Activated naive CD8-positive, alpha-beta T cell treated with anti-CD3 and anti-CD28 coated beads, Interleukin-2, amount 50 U/mL, for 24 hours (primary cell): ENCODE measurements around the gene EPC2.

Source experiments
- ATAC-seq: fragments of 150-1000 bp; cut with Tn5 transposase; one replicate; pipeline ENCODE4 v1.10.0; 2021
- DNase-seq: peaks from one replicate; pipeline ENCODE4 v3.0.0; 2021
- H3K27ac Mint-ChIP-seq: one replicate; pipeline ENCODE4 v1.8.0; 2021; ENCODE audit warnings: mild to moderate bottlenecking, mixed read lengths
- H3K27me3 Mint-ChIP-seq: one replicate; pipeline ENCODE4 v1.8.0; 2021; ENCODE audit warnings: mixed read lengths
- H3K36me3 Mint-ChIP-seq: one replicate; pipeline ENCODE4 v1.8.0; 2021; ENCODE audit warnings: low read depth, mixed read lengths
- H3K4me1 Mint-ChIP-seq: one replicate; pipeline ENCODE4 v1.8.0; 2021; ENCODE audit warnings: mixed read lengths
- H3K4me3 Mint-ChIP-seq: one replicate; pipeline ENCODE4 v1.8.0; 2021; ENCODE audit warnings: mild to moderate bottlenecking, moderate library complexity, mixed read lengths
- H3K9me3 Mint-ChIP-seq: one replicate; pipeline ENCODE4 v1.8.0; 2021; ENCODE audit warnings: mixed read lengths

EPC2 gene

GRCh38 chr2:148814143-148814859, 169.8 kb downstream of the EPC2 start:
- H3K4me3 Mint-ChIP-seq = no peak overlapping the region
- H3K36me3 Mint-ChIP-seq = no peaks in the 10 kb centered on the region
- peaks cover 21% of the 10 kb centered on the region for H3K4me1 Mint-ChIP-seq
- H3K27ac Mint-ChIP-seq = peak overlapping the region; percentile 57
- no peak for ATAC-seq
- H3K27me3 Mint-ChIP-seq = peaks cover 14% of the 10 kb centered on the region
- no peak for DNase-seq
- H3K9me3 Mint-ChIP-seq = no peaks in the 10 kb centered on the region

GRCh38 chr2:148814860-148815419, 170.4 kb downstream of the EPC2 start:
- no peak overlapping the region for H3K27ac Mint-ChIP-seq
- DNase-seq = no peak

GRCh38 chr2:148816176-148816575, 171.6 kb downstream of the EPC2 start:
- H3K9me3 Mint-ChIP-seq = no peaks in the 10 kb centered on the region
- H3K4me1 Mint-ChIP-seq = peaks cover 21% of the 10 kb centered on the region
- peaks cover 18% of the 10 kb centered on the region for H3K27me3 Mint-ChIP-seq
- no peak overlapping the region for H3K27ac Mint-ChIP-seq
- DNase-seq (no peak), ATAC-seq (no peak)
- H3K4me3 Mint-ChIP-seq = no peak overlapping the region
- no peaks in the 10 kb centered on the region for H3K36me3 Mint-ChIP-seq

More at GRCh38 chr2:148814860-148815419, 170.4 kb downstream of the EPC2 start:
- H3K9me3 Mint-ChIP-seq = no peaks in the 10 kb centered on the region
- ATAC-seq = no peak
- peaks cover 14% of the 10 kb centered on the region for H3K27me3 Mint-ChIP-seq
- H3K4me1 Mint-ChIP-seq = peaks cover 21% of the 10 kb centered on the region
- no peak overlapping the region for H3K4me3 Mint-ChIP-seq
- no peaks in the 10 kb centered on the region for H3K36me3 Mint-ChIP-seq

- Mint-ChIP-seq H3K4me3 (peak overlapping the region; percentile 60), H3K36me3 (no peaks in the 10 kb centered on the region), H3K4me1 (peaks cover 21% of the 10 kb centered on the region), H3K27me3 (peaks cover 18% of the 10 kb centered on the region), H3K9me3 (no peaks in the 10 kb centered on the region), H3K27ac (no peak overlapping the region)
- DNase-seq (no peak), ATAC-seq (no peak)
These were observed 172.7 kb downstream of the EPC2 start for GRCh38 chr2:148817210-148817708.

GRCh38 chr2:148819019-148819585, 174.6 kb downstream of the EPC2 start:
- Mint-ChIP-seq H3K27ac (no peak overlapping the region), H3K27me3 (peaks cover 20% of the 10 kb centered on the region)

GRCh38 chr2:148824190-148824589, 179.6 kb downstream of the EPC2 start:
- no peak for ATAC-seq
- Mint-ChIP-seq H3K4me1 (no peaks in the 10 kb centered on the region), H3K36me3 (no peaks in the 10 kb centered on the region), H3K9me3 (no peaks in the 10 kb centered on the region), H3K4me3 (no peak overlapping the region), H3K27me3 (peaks cover 9% of the 10 kb centered on the region), H3K27ac (no peak overlapping the region)
- no peak for DNase-seq

More at GRCh38 chr2:148819019-148819585, 174.6 kb downstream of the EPC2 start:
- DNase-seq (no peak), ATAC-seq (no peak)
- no peaks in the 10 kb centered on the region for H3K9me3 Mint-ChIP-seq
- peaks cover 15% of the 10 kb centered on the region for H3K4me1 Mint-ChIP-seq
- H3K36me3 Mint-ChIP-seq = no peaks in the 10 kb centered on the region
- no peak overlapping the region for H3K4me3 Mint-ChIP-seq

GRCh38 chr2:148826791-148827190, 182.2 kb downstream of the EPC2 start:
- Mint-ChIP-seq H3K27ac (no peak overlapping the region), H3K27me3 (peaks cover 9% of the 10 kb centered on the region), H3K4me3 (no peak overlapping the region), H3K9me3 (no peaks in the 10 kb centered on the region), H3K36me3 (no peaks in the 10 kb centered on the region), H3K4me1 (no peaks in the 10 kb centered on the region)
- DNase-seq (no peak), ATAC-seq (no peak)

GRCh38 chr2:148828941-148829340, 184.4 kb downstream of the EPC2 start:
- Mint-ChIP-seq H3K4me1 (no peaks in the 10 kb centered on the region), H3K27me3 (peaks cover 6% of the 10 kb centered on the region), H3K4me3 (no peak overlapping the region), H3K9me3 (no peaks in the 10 kb centered on the region), H3K36me3 (no peaks in the 10 kb centered on the region), H3K27ac (no peak overlapping the region)
- ATAC-seq = no peak
- DNase-seq = no peak

- H3K4me1 Mint-ChIP-seq = no peaks in the 10 kb centered on the region
- DNase-seq (no peak), ATAC-seq (no peak)
- no peaks in the 10 kb centered on the region for H3K36me3 Mint-ChIP-seq
- H3K27me3 Mint-ChIP-seq = peaks cover 6% of the 10 kb centered on the region
- H3K4me3 Mint-ChIP-seq = no peak overlapping the region
- no peak overlapping the region for H3K27ac Mint-ChIP-seq
- no peaks in the 10 kb centered on the region for H3K9me3 Mint-ChIP-seq
These were observed 185.1 kb downstream of the EPC2 start for GRCh38 chr2:148829618-148830017.

GRCh38 chr2:148832637-148833036, 188.1 kb downstream of the EPC2 start:
- Mint-ChIP-seq H3K4me1 (no peaks in the 10 kb centered on the region), H3K9me3 (no peaks in the 10 kb centered on the region), H3K36me3 (no peaks in the 10 kb centered on the region), H3K27me3 (peaks cover 7% of the 10 kb centered on the region), H3K4me3 (no peak overlapping the region), H3K27ac (no peak overlapping the region)
- DNase-seq = no peak
- no peak for ATAC-seq
